Omental fat pad (tissue), 4 donors: ENCODE measurements around the gene COPG2. TPM values are rescaled to one million over a fixed set of nuclear protein-coding genes. Genes with fewer than 3 reads are reported as not detected.
"Not testable (repeated sequence)": the region's sequence is repeated elsewhere in the genome, so short reads cannot be mapped to it uniquely, and the experiment has no call there.

Experiments used
- ATAC-seq: fragments of 150-250 bp; one replicate; pipeline ENCODE4 v1.9.1; 2016; ENCODE audit warnings: mild to moderate bottlenecking, moderate library complexity; ENCODE audit not compliant: low FRiP score
- DNase-seq: peaks from one replicate; pipeline ENCODE4 v3.0.0-alpha.2; 2019; ENCODE audit warnings: low spot score
- CTCF ChIP-seq, 3 donors: fragments of 450-650 bp; IDR thresholded peaks; one replicate each; pipeline ENCODE4 v1.5.1; 2016 to 2017; ENCODE audit warnings: antibody characterized with exemption in 3 of 3, mild to moderate bottlenecking in 3 of 3, moderate library complexity in 2 of 3
- total RNA-seq, 4 donors: library from RNA; depleted of rRNA; stranded (reverse); fragments of >200 nt; gene quantifications; one replicate each; pipeline ENCODE4 v1.1.0, GENCODE V29; 2016

COPG2 gene
- total RNA-seq, 4 donors from 2014 or later: 12.6 to 29.8 (median 16.8) TPM

GRCh38 chr7:130543487-130544010 is 125.0 kb downstream of the COPG2 start:
- ATAC-seq: no peak
- no peak for TF ChIP-seq CTCF (IDR thresholded peaks at IDR 0.05)
- DNase-seq: no peak

GRCh38 chr7:130542297-130542696 is 126.3 kb downstream of the COPG2 start:
- not testable (repeated sequence) for ATAC-seq, DNase-seq

- DNase-seq, ATAC-seq: not testable (repeated sequence)
These were observed 127.3 kb downstream of the COPG2 start for GRCh38 chr7:130541287-130541686.

GRCh38 chr7:130537894-130538293 is 130.7 kb downstream of the COPG2 start:
- not testable (repeated sequence) for ATAC-seq, DNase-seq

- no peak for ATAC-seq
- DNase-seq: no peak
- no peak for TF ChIP-seq CTCF (IDR thresholded peaks at IDR 0.05)
These were observed 139.1 kb downstream of the COPG2 start for GRCh38 chr7:130529417-130529816.

GRCh38 chr7:130527752-130528355 is 140.7 kb downstream of the COPG2 start:
- DNase-seq, ATAC-seq: not testable (repeated sequence)

GRCh38 chr7:130524628-130525027 is 143.9 kb downstream of the COPG2 start:
- ATAC-seq (no peak), DNase-seq (no peak)
- no peak for TF ChIP-seq CTCF (IDR thresholded peaks at IDR 0.05)

- not testable (repeated sequence) for DNase-seq, ATAC-seq
These were observed 144.9 kb downstream of the COPG2 start for GRCh38 chr7:130523519-130524125.

- no peak for ATAC-seq
- TF ChIP-seq CTCF (IDR thresholded peaks at IDR 0.05): no peak
- DNase-seq: no peak
These were observed 147.1 kb downstream of the COPG2 start for GRCh38 chr7:130521258-130521951.
